ENCODE data around the gene GOLGA6L2.

- no peak for TF ChIP-seq CTCF (IDR thresholded peaks at IDR 0.05)
- TF ChIP-seq POLR2A (IDR thresholded peaks at IDR 0.05), result no peak
Measured at GRCh38 chr15:23440596-23440995, 6.4 kb downstream of the GOLGA6L2 start.

Measured in thyroid gland (tissue), 4 donors.